ENCODE data around the gene KLHL21.
"Not testable (repeated sequence)": the region's sequence is repeated elsewhere in the genome, so short reads cannot be mapped to it uniquely, and the experiment has no call there.

Gene KLHL21

GRCh38 chr1:6581561-6582305 is 20.9 kb downstream of the KLHL21 start:
- no peak for DNase-seq

DNA sequence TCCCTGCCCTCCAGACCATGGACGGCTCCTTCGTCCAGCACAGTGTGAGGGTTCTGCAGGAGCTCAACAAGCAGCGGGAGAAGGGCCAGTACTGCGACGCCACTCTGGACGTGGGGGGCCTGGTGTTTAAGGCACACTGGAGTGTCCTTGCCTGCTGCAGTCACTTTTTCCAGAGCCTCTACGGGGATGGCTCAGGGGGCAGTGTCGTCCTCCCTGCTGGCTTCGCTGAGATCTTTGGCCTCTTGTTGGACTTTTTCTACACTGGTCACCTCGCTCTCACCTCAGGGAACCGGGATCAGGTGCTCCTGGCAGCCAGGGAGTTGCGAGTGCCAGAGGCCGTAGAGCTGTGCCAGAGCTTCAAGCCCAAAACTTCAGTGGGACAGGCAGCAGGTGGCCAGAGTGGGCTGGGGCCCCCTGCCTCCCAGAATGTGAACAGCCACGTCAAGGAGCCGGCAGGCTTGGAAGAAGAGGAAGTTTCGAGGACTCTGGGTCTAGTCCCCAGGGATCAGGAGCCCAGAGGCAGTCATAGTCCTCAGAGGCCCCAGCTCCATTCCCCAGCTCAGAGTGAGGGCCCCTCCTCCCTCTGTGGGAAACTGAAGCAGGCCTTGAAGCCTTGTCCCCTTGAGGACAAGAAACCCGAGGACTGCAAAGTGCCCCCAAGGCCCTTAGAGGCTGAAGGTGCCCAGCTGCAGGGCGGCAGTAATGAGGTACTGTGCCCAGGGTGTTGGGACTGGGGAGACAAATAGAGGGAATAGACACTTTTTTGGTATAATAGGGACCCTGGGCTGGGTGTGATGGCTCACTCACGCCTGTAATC is 21.9 kb downstream of the KLHL21 start:
- no peak for DNase-seq

DNA sequence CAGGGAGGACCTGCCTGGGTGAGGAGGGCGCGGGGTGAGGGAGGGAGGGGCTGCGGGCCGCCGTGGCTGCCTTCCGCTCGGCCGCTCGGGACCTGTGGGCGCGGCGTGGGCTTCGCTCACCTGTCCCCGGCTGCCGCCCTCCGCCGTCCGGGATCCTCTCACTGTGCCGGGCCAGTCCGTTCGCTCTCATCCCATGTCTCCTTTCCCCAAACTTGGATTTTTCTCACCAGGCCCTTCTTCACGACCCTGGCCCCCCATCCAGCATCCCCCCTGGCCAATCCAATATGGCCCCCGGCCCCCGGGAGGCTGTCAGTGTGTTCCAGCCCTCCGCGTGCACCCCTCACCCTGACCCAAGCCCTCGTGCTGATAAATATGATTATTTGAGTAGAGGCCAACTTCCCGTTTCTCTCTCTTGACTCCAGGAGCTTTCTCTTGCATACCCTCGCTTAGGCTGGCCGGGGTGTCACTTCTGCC is 22.5 kb downstream of the KLHL21 start:
- no peak for DNase-seq

DNA sequence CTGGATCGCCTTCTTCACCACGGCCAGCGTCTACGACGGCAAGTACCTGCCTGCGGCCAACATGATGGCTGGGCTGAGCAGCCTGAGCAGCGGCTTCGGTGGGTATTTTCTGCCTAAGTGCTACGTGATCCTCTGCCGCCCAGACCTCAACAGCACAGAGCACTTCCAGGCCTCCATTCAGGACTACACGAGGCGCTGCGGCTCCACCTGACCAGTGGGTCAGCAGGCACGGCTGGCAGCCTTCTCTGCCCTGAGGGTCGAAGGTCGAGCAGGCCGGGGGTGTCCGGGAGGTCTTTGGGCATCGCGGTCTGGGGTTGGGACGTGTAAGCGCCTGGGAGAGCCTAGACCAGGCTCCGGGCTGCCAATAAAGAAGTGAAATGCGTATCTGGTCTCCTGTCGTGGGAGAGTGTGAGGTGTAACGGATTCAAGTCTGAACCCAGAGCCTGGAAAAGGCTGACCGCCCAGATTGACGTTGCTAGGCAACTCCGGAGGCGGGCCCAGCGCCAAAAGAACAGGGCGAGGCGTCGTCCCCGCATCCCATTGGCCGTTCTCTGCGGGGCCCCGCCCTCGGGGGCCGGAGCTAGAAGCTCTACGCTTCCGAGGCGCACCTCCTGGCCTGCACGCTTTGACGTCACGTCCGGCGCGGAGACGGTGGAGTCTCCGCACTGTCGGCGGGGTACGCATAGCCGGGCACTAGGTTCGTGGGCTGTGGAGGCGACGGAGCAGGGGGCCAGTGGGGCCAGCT is 23.1 kb downstream of the KLHL21 start, which contains the start of gene ZBTB48:
Gene ZBTB48 (plus strand): TSS at position 621 of the 745 bp plus-strand sequence. CDS start 616 bp downstream, outside the sequence.
- DNase-seq, result peak; percentile 96

GRCh38 chr1:6578624-6579373 is 23.9 kb downstream of the KLHL21 start:
- no peak for DNase-seq

GRCh38 chr1:6577831-6578525 is 24.7 kb downstream of the KLHL21 start:
- DNase-seq, result no peak

DNA sequence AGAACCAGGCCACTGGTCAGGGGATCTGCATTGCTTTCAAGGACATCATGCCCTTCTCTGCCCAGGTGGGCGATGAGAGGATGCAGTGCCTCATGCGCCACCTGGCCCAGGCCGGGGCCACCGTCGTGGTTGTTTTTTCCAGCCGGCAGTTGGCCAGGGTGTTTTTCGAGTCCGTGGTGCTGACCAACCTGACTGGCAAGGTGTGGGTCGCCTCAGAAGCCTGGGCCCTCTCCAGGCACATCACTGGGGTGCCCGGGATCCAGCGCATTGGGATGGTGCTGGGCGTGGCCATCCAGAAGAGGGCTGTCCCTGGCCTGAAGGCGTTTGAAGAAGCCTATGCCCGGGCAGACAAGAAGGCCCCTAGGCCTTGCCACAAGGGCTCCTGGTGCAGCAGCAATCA is 27.9 kb downstream of the KLHL21 start:
- no peak for DNase-seq

GRCh38 chr1:6574025-6574620 is 28.5 kb downstream of the KLHL21 start:
- no peak for DNase-seq

DNA sequence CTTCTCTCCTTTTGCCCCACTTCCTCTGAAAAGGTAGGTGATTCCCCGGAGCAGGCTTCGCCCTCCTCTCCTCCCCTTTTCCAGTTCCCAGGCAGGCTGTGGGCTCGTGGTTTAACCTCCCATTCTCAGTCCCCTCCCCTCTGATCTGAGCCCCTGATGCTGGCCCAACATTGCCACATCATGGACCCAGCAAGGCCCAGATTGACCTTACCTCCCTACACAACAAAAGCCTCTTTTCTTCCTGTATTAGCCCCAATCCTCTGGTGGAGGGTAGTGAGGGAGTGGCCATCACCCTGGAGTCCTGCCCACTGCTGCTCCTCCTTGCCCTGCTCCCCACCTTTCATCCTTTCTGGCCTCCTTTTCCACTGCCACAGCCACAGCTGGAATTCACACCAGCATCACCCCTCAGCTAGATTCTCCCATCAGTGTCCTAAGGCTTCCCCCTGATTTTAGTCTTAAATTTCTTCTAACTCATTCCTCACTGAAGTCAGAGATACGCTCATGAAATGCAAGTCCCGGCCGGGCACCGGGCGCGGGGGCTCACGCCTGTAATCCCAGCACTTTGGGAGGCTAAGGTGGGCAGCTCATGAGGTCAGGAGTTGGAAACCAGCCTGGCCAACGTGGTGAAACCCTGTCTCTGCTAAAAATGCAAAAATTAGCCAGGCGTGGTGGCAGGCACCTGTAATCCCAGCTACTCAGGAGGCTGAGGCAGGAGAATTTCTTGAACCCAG is 29.9 kb downstream of the KLHL21 start:
- no peak for DNase-seq

DNA sequence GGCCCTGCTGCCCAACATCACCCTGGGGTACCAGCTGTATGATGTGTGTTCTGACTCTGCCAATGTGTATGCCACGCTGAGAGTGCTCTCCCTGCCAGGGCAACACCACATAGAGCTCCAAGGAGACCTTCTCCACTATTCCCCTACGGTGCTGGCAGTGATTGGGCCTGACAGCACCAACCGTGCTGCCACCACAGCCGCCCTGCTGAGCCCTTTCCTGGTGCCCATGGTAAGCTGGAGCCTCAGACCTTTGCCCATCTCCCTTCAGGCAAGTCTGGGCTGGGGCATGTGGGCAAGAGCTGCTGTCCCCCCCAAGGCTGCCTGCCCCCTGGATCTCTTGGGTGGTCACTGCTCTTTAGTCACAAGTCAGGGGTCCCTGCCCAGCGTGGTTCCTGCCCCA is 31.7 kb downstream of the KLHL21 start:
- DNase-seq, result no peak

DNA sequence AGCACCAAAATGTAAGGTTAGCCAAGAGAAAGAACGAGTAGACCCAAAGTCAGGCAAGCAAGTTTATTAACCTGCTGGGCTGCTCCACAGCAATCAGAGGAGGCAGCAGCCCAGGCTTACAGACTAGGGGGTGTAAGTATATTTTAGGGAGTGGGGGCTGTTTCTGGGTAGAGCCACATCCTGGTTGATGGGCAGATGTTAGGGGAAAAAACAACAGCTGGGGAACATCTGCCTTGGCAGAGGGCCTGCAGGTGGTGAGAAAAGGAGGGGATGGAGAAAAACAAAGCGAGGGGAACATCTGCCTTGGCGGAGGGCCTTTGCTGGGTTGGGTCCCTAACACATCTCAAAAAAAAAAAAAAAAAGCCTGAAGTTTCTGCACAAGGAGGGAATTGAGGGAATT is 32.6 kb downstream of the KLHL21 start:
- no peak for DNase-seq

DNA sequence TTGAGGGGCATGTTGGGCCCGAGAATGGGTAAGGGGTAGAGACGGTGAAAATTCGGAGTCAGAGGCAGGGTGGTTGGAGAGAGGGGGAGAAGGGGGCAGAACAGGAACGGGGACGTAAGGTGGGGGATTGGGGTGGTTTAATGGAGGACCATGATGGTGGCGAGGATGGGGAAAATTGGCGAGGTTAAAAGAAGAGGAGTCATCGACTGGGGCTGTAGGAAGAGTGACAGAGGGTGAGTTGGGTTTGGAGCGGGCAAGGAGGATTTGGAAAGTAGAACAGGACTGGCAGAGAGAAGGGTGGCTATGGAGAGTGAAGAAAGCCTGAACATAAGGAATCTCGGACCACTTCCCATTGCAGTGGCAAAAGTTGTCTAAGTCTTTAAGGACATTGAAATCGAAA is 33.6 kb downstream of the KLHL21 start:
- DNase-seq, result no peak

DNA sequence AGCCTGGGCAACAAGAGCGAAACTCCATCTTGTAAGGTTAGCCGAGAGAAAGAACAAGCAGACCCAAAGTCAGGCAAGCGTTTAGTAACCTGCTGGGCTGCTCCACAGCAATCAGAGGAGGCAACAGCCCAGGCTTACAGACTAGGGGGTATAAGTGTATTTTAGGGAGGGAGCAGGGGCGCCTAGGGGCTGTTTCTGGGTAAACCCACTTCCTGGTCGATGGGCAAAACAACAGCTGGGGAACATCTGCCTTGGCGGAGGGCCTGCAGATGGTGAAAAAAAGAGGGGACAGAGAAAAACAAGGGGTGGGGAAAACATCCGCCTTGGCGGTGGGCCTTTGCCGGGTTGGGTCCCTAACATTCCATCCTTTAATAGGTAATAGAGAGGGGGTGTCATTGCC is 42.4 kb downstream of the KLHL21 start:
- DNase-seq, result no peak

- DNase-seq, result not testable (repeated sequence)
Measured at GRCh38 chr1:6559161-6559560, 43.5 kb downstream of the KLHL21 start.

DNA sequence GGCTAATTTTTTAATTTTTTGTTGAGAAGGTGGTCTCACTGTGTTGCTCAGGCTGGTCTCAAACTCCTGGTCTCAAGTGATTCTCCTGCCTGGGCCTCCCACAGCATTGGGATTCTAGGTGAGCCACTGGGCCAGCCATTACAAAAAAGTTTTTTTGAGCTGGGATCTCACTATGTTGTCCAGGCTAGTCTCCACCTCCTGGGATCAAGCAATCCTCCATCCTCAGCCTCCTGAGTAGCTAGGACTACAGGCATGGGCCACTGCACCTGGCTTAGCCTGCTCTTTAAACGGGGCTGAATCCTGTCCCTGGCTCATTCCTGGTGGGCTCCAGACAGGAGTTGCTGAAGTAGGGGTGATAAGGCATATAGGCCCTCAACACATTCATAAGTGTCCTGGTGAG is 45.1 kb downstream of the KLHL21 start:
- DNase-seq, result no peak

GRCh38 chr1:6554907-6555778 is 47.5 kb downstream of the KLHL21 start, which contains the start of gene TAS1R1:
TSS of gene TAS1R1 (plus strand) at chr1:6555307. CDS start at chr1:6555374, 67 bp downstream.
- DNase-seq, result no peak

DNA sequence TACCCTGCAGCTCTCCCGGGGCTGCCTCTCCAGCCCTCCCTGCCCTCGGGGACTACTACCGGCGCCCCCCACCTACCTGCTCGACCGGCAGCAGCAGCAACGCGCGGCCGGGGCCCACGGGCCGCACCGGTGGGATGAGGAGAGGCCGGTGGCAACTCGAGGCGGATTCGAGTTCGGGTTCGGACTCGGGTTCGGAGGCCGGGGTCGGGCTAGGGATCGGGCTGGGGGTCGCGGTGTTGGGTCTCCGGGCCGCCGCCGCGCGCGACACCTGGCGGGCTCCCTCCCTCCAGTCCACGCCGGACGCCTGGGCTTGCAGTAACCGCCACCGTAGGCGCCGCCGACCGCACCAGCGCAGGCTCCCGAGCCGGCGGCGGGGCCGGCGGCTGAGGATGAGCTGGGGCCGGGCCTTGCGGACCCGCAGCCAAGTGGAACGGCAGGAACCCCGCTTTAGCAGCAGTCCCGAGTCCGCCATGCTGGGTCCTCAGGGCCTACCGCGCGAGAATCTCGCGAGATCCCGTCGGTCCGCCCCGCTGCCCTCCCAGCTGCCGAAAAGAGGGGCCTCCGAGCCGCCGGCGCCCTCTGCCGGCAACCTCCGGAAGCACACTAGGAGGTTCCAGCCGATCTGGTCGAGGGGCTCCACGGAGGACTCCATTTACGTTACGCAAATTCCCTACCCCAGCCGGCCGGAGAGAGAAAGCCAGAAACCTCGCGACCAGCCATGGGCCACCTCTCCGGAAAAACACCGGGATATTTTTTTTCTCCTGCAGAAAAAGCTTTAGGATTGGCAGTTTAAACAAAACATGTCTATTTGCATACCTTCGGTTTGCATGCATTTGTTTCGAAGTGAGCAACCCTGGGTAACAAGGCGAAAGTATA is 48.4 kb downstream of the KLHL21 start, which contains the start of gene NOL9:
Gene NOL9 (minus strand): TSS at position 483 of the 876 bp plus-strand sequence. CDS start 11 bp downstream, at position 472.
- DNase-seq, result peak; percentile 84

DNA sequence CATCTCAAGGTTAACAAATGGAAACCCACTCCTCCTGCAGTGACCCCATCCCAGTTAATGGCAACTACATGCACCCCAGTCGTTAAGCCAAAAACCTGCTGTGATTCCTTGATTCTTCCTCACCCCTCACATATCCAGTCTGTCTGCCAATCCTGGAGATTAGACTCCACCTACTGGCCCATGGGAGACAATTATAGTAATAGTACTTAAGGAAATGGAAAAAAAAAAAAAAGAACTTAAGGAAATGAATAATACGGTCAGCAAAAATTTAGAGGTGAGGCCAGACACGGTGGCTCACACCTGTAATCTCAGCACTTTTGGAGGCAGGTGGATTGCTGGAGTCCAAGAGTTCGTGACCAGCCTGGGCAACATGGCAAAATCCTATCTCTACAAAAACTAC is 55.4 kb downstream of the KLHL21 start:
- DNase-seq, result no peak

Data from NK-92 treated with Interleukin-12 subunit alpha and Interleukin-12 subunit beta, amount 100 ng/mL, for 24 hours (cell line).